ENCODE results near the gene KIAA0408.
A peak's percentile ranks its signal among the peaks of the same experiment; 100 is the strongest.
"Not testable (repeated sequence)": the region's sequence is repeated elsewhere in the genome, so short reads cannot be mapped to it uniquely, and the experiment has no call there.

KIAA0408 gene

GRCh38 chr6:127413123-127413522 is 46.1 kb downstream of the KIAA0408 start:
- H3K9me3 ChIP-seq (ENCODE audit: control insufficient read depth, insufficient read depth, low read length); H3K36me3 ChIP-seq (ENCODE audit: insufficient read depth, low read length): not testable (repeated sequence)
- H3K9ac ChIP-seq (ENCODE audit: low read depth, low read length) = peak overlapping the region; percentile 11; the same call in 1 of the 2 replicates

GRCh38 chr6:127412016-127412415 is 47.2 kb downstream of the KIAA0408 start:
- not testable (repeated sequence) for H3K9ac ChIP-seq (ENCODE audit: low read depth, low read length); H3K36me3 ChIP-seq (ENCODE audit: insufficient read depth, low read length); H3K4me1 ChIP-seq (ENCODE audit: insufficient read depth, low read length); H3K9me3 ChIP-seq (ENCODE audit: control insufficient read depth, insufficient read depth, low read length)

More at GRCh38 chr6:127413123-127413522, 46.1 kb downstream of the KIAA0408 start:
- H3K4me1 ChIP-seq (ENCODE audit: insufficient read depth, low read length) = not testable (repeated sequence)

All from ES-I3 (cell line).